CD4-positive, alpha-beta T cell treated with Interleukin-6 for 4 hours (primary cell): Measurements from ENCODE around the gene BNIP3.
A peak's percentile ranks its signal among the peaks of the same experiment; 100 is the strongest.
"Not testable (repeated sequence)": the region's sequence is repeated elsewhere in the genome, so short reads cannot be mapped to it uniquely, and the experiment has no call there.

Experiments
- DNase-seq: peaks from one replicate; pipeline ENCODE4 v3.0.0-alpha.2; 2020; ENCODE audit warnings: mixed read lengths

BNIP3 gene

DNA sequence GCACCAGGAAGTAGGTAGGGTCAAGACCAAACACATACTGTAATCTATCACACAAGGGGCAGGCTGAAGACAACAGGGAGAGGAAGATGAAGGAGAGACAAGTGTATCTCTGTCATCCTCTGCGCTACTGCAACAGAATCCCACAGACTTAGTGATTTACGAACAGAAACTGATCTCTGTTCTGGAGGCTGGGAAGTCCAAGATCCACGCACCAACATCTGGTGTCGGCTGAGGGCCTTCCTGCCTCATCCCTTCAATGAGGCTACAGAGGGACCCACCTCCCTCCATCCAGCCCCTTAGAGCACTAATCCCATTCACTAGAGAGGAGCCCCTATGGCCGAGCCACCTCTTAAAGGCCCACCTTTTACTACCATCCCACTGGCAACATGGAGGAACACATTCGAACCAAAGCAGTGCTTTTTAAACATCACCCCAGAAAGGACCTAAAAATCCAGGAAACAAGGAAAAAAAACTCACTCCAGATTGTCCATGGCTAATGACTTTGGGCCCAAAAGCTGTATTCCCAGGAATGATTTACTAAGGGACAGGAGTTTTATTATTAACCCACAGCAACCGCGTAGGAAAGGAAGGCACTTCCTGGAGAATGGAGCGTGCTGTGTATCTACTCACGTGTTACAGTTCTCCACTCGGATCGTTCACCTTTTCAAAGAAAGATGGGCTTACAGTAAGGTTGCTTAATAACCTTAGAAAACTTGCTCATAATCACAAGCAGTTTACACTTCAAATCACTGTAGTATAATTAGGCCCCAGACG is 4.2 kb downstream of the BNIP3 start:
- no peak for DNase-seq

DNA sequence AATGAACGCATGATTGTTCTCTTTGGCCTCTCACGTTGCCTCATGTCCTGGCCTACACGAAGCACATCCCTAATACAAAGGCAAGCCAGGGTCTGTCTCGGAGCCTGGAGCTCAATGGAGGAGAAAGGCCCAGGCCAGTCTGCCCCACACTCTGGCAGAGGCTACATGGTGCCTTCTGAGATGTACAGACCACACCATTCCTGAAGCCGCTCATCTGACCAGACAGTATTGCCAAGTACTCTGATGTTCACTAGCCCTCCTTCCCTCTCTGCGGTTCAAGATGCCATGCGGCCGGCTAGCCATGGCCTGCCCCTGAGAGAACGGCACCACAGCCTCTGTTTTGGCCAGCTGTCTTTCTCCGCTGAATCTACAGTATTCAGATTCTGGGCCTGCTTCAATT is 5.9 kb downstream of the BNIP3 start:
- DNase-seq, result no peak

DNA sequence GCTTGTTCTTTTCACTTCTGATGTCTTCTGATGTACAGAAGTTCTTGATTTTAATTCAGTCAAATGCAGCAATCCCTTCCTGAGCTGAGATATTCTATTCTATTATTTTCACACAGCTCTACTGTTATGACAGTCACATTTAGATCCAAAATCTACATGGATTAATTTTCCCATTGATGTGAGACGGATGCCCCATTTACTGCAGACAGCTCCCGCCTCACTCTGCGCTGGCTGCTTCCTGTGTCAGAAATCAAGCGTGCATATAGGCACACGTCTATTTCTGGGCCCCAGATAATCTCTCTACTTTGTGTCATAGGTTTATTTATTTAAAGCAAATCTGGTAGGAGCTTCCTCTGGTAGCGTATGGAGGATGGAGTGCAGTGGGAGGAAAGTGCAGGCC is 6.7 kb downstream of the BNIP3 start:
- DNase-seq, result peak; percentile 43

DNA sequence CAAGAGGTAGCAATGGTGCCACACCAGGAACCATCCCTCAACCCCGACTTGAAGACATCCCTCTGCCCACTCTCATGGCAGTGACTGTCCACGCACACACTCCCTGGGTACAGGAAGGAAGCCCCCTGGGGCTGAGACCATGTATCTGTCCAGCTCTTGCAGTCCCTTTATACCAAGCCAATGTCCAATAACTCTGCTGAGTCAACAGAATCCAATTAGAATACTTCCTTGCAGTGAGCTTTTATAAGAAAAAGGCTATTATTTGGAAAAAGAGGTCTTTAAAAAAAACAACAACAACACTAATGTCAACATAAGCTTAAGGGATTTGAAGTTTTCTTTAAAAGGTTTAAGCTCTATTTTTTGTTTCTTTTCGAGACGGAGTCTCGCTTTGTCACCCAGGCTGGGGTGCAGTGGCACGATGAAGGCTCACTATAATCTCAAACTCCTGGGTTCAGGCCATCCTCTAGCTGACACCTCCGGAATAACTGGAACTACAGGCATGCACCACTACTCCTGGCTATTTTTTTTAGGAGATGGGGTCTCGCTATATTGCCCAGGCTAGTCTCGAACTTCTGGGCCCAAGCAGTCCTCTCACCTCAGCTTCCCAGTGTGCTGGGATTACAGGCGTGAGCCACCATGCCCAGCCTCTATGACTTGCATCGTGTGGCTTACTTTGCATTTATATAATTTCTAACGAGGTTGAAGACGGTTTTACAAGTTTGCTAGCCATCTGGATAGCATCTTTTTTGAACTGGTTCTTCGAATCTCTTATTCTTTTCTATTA is 7.5 kb downstream of the BNIP3 start:
- DNase-seq, result no peak

DNA sequence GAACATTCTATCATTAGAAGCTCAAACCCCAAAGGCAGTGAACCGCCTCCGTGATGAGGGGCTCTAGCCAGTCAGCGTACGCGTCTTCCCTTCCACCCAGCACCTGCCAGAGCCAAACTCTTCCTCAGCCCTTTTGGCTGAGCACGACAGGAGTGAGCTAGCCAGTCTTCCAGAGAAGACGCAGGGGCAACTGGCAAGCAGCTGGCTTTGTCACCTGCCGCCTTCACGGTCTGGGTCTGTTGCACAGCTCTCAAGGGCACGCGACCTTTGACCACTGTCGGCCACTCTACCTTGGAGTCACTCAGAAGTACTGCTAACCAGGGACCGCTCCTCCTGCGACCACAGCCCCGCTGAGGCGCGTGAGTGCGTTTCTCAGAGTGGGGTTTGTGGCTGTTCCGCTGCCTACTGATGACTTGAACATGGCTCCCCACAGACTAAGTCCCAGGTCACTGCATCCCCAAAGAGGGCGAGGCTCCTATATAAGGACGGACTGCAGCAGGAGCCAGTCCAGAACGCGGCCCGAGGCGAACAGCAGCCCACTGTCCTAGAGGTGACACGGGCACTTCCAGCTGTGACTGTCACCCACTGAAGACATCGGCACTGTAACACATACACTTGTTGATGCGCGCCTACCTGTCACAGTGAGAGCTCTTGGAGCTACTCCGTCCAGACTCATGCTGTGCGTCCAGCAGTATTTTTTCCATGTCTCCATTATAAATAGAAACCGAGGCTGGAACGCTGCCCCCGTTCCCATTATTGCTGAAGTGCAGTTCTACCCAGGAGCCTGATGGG is 8.4 kb downstream of the BNIP3 start:
- DNase-seq, result peak; percentile 38

DNA sequence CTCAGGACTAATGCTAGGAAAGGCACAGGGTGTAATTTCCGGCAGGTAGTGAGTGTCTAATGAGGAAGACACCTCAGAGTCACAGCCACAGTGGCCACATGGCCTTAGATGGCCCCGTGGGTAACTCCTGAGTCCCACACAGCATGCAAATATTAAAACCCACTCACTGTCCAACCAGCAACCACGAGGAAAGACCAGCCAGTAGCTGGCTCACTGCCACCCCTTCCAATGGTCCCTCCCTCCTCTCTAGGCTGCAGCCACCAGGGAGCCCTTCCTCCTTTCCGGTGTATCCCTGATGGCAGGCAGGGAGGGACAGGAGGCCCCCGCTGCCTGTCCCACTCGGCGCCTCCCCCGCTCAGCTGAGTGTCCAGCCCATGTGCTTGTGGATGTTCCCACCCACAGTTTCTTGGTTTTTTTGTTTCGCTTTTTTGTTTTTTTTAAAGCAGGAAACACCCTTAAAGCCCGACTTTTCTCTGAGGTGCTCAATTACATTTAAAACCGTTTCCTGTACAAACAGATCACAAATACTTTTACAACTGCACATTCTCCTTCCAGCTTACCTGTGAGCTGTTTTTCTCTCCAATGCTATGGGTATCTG is 9.2 kb downstream of the BNIP3 start:
- peak; percentile 42 for DNase-seq

DNA sequence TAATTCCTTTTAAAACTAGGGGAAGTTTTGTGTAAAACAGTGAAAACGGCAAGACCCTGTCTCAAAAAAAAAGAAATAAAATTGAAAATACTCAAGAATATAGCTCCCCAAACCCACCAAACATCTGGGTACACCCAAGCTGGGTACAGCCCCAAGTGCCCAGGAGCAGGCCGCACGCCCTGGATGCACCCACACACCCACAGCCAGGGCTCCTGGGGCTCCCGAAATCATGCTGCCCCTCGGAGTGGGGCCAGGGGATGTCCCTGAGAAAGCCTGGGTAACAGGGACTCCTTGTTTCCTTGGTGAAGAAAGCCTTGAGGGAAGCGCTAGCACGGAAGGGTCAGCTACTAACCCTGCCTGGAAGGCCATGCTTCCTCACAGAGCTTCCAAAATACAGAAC is 10.1 kb downstream of the BNIP3 start:
- no peak for DNase-seq

DNA sequence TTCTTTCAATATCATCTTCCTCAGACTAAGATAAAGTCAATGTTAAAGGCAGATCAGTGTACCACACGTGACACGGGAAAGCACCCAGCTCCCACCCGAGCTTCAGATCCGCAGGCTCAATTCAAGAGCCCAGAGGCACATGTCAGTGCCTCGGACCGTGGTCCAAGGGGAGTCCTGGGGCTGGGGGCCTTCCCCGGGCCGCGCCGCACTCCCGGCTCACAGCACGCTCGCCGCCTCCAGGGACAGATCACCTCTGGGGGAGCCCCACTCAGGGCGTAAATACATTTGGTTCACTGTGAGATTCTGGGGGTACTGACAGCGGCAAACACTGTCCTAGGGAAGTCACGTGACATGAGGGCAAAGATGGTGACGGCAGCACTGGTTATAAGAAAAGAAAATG is 10.8 kb downstream of the BNIP3 start:
- DNase-seq, result no peak

DNA sequence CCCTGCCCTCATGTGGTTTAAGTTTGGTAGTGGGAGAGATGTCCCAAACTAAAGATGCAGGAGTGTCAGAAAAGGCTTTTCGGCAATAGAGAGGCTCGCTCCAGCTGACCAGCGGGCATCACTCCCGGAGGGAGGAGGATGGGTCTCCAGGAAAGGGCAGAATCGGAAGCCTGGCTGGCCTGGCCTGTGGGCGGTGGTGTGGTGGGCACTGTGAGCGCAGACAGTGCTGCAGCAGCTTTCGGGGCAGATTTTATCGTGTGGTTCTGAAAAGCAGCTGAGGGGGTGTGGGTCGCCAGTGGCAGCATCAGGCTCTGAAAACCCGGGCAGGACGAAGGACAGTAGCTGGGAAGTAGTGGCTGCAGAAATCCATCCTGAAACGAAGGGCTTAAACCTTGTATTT is 12.8 kb downstream of the BNIP3 start:
- no peak for DNase-seq

DNA sequence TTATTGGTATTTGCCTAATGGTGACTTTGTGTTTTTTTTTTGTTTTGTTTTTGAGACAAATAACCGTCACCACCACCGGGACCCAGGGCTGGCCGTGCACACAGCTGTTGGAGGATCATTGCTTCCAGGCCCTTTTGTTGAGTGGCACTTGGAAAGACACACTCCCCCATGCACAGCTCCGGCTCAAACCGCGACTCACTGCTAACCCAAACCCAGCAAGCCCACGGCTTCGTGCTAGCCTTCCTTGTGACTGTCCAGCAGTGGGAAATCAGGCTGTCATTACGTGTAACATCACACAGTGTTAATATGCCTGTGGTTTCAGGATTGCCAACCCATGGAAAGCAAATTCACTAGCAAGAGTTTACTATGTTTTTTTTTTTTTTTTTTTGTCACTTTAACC is 17.4 kb downstream of the BNIP3 start:
- no peak for DNase-seq

DNA sequence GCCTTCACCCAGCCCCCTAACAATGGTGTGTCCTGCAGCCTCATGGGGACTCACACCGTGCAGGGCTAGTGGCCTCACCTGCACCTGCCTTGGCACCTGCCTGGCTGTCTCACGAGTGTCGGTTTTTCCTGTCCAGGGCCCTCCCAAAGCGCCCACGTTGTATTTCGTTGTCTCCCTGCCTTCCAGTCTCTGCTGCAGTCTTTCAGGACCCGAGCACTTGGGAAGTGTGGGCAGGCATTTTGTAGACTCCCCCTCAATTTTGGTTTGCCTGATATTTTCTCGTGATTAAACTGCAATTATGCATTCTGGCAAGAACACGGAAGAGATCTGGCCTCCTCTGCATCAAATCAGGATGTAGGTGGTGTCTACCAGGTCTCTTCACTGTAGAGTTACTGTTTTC is 17.9 kb downstream of the BNIP3 start:
- DNase-seq, result no peak

DNA sequence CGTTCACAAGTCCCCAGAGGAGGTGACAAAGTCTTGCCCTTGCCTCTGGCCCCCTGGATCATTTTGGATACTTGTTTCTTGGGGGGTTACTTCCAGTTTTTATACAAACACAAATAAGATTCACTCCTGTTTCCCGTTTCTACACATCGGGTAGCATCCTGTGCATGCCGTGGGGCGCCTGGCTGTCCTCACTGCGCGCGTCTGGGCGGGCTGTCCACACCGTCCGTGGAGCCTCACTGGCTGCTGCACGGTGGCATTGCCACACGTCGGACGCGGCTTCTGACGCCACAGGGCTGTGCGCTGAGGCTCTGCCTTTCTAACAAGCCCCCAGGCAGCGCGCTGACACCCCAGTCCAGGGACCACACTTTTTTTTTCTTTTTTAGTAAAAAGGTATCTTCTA is 18.4 kb downstream of the BNIP3 start:
- no peak for DNase-seq

DNA sequence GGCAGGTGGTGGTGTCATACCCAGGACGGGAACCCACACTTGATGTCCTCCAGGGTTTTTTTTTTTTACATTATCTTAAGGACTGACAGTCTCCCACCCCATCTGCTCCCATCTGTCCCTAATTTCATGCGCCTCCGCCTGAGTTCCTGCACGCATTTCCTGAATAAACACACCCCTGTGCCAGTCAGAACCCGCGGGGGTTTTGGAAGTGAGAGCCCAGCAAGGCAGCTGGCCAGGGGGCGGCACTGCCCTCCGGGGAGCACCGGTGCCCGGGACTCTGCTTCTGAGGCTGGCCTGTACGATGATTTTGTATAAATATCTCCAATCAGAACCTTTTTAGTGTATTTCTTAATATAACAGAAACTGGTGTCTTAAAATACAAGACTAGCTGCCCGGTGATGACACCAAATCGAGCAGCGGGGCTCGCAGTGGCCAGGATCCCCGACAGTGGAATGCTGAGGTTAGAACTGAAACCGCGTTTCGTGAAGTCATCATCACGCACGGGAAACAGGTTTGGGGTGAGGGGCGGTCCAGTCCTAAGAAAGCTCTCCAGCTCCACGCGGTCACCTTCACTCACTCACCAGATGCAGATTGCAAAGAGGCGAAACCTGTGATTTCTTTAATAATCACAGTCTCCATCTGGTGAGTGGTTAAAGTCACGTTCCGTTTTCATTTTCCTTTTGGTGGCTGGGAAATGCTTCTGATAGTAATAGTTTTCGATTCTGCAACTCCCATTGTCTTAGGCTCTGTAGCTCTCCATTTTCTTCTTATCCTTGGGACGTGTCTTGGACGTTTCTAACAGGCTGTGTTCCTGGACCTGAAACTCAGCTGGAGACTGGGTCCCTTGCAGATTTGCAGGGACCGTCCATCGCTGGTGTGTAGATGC is 19.7 kb downstream of the BNIP3 start:
- no peak for DNase-seq

DNA sequence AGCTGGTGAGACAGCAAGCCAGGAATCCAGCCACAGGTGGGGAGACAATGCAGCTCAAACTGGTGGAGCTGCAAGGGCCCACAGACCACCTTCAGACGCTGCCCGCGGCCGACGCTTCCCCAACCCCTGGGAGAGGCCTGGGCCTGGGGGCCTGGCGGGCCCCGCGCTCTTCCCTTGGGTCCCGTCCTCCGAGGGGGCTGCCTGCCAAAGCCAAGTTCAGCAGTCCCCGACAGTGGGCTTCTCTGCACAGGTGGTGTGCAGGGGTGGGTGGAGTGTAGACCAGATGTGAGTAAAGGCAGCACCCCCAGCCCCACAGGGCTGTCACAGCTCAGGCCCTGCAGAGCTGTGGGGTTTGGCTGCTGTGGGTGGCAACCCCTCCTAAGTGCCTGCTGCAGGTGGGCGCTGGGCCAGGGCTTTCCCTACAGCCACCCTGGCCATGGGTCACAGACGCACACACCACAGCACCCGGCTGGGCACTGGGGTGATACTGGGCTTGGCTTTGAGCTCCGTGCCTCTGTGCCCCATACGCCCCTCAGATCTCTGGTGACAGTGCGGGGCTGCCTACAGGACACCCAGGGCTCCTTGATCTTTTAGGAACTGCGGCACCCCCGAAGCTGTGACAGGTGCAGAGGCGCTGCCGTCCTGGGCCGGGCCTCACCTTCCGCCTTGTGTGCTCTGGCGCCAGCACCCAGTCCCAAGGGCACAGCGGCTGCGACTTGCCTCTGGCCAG is 20.5 kb downstream of the BNIP3 start:
- no peak for DNase-seq

DNA sequence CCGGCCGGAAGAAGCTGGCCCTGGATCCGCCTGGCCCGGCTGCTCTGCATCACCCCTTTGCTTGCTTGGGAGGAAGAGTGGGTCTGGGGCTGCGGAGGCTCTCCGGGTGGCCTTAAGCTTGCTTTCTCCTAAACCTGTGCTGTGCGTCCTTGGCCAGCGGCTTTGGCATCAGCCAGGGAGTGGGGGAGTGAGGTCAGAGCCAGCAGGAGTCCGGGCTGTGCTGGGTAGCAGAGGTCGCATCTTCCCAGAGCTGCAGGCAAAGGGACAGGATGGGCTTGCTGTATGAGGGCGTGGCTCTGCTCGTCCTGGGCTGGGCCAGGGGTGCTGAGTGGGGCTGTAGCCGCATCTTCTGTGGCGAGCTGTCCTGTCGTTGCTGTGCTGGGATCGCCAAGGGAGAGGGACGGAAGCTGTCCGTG is 21.1 kb downstream of the BNIP3 start:
- no peak for DNase-seq

DNA sequence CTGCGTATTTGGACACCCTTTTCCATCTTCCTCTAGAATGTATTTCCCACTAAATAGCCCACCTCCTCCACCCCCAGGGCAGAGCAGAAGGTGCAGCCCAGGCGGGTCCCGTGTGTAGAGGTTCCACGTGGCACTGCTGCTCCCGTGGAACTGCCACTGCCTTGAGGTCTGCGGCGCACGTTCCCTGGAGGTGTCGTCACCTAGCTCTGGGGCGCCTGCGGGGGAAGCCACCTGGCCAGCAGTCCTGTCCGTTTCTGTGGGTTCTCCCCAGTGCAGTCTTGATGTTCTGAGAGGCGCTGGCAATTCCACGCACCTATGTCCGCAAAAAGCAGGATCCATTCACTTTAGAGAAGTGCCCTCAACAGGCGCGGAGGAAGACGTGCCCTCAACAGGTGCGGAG is 21.9 kb downstream of the BNIP3 start:
- no peak for DNase-seq

DNA sequence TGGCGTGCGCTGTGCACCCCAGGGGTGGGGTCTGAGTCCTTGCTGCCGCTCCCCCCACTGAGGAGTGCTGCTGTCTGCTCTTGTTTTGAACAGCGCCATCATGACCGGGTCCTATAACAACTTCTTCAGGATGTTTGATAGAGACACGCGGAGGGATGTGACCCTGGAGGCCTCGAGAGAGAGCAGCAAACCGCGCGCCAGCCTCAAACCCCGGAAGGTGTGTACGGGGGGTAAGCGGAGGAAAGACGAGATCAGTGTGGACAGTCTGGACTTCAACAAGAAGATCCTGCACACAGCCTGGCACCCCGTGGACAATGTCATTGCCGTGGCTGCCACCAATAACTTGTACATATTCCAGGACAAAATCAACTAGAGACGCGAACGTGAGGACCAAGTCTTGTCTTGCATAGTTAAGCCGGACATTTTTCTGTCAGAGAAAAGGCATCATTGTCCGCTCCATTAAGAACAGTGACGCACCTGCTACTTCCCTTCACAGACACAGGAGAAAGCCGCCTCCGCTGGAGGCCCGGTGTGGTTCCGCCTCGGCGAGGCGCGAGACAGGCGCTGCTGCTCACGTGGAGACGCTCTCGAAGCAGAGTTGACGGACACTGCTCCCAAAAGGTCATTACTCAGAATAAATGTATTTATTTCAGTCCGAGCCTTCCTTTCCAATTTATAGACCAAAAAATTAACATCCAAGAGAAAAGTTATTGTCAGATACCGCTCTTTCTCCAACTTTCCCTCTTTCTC is 26.0 kb downstream of the BNIP3 start:
- DNase-seq, result no peak

DNA sequence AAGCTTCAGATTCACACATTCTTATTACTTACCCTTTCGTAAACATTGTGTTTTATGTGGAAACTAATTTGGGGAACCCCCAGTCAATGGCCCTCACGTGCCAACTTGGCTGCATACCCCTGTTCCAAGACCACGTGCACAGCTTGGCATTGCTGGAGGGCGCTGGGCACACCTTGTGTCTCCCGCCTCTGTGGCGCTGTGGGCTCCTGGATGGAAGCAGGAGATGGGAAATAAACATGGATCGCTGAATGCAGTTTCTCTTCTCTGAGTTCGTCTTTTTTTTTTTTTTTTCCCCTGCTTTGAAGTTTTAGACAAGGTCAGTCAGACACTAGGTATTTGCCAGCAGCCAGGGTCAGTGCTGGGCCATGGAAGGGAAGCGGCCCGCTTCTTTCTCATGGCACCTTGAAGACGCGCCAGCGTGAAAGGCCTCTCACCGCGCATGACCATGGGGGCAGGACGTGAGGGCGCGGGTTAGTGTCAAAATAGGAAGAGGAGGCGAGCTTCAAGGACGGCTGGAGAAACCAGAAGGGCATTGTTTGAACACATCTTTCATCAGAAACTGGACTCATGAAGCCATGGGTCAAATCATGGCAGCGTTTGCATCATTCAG is 27.3 kb downstream of the BNIP3 start:
- DNase-seq, result no peak

DNA sequence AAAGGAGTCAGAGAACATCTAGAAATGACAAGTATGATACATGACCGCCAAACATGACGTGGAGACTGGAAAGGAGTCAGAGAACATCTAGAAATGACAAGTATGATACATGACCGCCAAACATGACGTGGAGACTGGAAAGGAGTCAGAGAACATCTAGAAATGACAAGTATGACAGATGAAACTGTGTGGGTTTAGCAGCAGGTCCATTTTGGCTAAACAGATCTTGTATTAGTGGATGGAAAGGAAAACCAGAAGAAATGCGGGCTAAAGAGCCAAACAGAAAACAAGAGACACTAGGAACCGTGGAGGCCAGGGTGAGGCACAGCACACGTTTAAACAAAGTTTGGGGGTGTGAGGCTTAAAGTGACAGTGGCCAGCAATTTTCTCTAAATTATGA is 31.8 kb downstream of the BNIP3 start:
- DNase-seq, result not testable (repeated sequence)
